GM21526 (cell line): Measurements from ENCODE around the gene PIP5K1C.
A peak's percentile ranks its signal among the peaks of the same experiment; 100 is the strongest.
"Not testable (repeated sequence)": the region's sequence is repeated elsewhere in the genome, so short reads cannot be mapped to it uniquely, and the experiment has no call there.

Experiments
- ATAC-seq: cut with Tn5 transposase; IDR thresholded peaks from one replicate; pipeline ENCODE4 v1.9.1; 2021; ENCODE audit warnings: moderate library complexity; ENCODE audit not compliant: unreplicated experiment, low FRiP score

PIP5K1C gene

GRCh38 chr19:3631053-3631861, 69.0 kb downstream of the PIP5K1C start:
- no peak for ATAC-seq

- ATAC-seq, result not testable (repeated sequence)
Observed at GRCh38 chr19:3628766-3629165, 71.5 kb downstream of the PIP5K1C start.

GRCh38 chr19:3627351-3627723, 72.9 kb downstream of the PIP5K1C start:
- no peak for ATAC-seq

GRCh38 chr19:3626473-3627350, 73.6 kb downstream of the PIP5K1C start, which contains the start of gene CACTIN:
CACTIN (minus strand) TSS chr19:3626790; CDS start chr19:3626762, 28 bp downstream.
- peak; percentile 76 for ATAC-seq

GRCh38 chr19:3625996-3626472, 74.2 kb downstream of the PIP5K1C start:
- ATAC-seq, result no peak

- ATAC-seq, result no peak
Observed at GRCh38 chr19:3623716-3624115, 76.6 kb downstream of the PIP5K1C start.

GRCh38 chr19:3622224-3622623, 78.0 kb downstream of the PIP5K1C start:
- ATAC-seq, result no peak

GRCh38 chr19:3621689-3622088, 78.6 kb downstream of the PIP5K1C start:
- ATAC-seq, result no peak

GRCh38 chr19:3620817-3621547, 79.3 kb downstream of the PIP5K1C start:
- ATAC-seq, result no peak

- ATAC-seq, result no peak
Observed at GRCh38 chr19:3620145-3620816, 80.0 kb downstream of the PIP5K1C start.

GRCh38 chr19:3619631-3620012, 80.6 kb downstream of the PIP5K1C start:
- ATAC-seq, result no peak

- no peak for ATAC-seq
Observed at GRCh38 chr19:3618811-3619630, 81.2 kb downstream of the PIP5K1C start.

- no peak for ATAC-seq
Observed at GRCh38 chr19:3618144-3618810, 82.0 kb downstream of the PIP5K1C start.

GRCh38 chr19:3617463-3617862, 82.8 kb downstream of the PIP5K1C start:
- no peak for ATAC-seq

GRCh38 chr19:3615524-3616135, 84.6 kb downstream of the PIP5K1C start:
- ATAC-seq, result no peak

GRCh38 chr19:3614858-3615505, 85.3 kb downstream of the PIP5K1C start:
- ATAC-seq, result no peak

- no peak for ATAC-seq
Observed at GRCh38 chr19:3613818-3614661, 86.2 kb downstream of the PIP5K1C start.
